Epithelial cell of esophagus (primary cell): ENCODE data around the gene C12orf57.
A peak's percentile ranks its signal among the peaks of the same experiment; 100 is the strongest.

Source experiments
- DNase-seq: peaks from one replicate; pipeline ENCODE4 v3.0.0; 2010; ENCODE audit warnings: low read depth
- H3K4me3 ChIP-seq: 2 replicates; pipeline ENCODE4 v1.5.1; 2011; ENCODE audit warnings: mild to moderate bottlenecking, low read length, control low read depth
- CTCF ChIP-seq: IDR thresholded peaks from 2 replicates; pipeline ENCODE4 v1.5.1; 2011; ENCODE audit warnings: low read depth, mild to moderate bottlenecking, low read length, control low read depth, inconsistent platforms; ENCODE audit not compliant: insufficient read depth; ENCODE audit errors: missing control alignments

C12orf57 gene, protein sequence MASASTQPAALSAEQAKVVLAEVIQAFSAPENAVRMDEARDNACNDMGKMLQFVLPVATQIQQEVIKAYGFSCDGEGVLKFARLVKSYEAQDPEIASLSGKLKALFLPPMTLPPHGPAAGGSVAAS

GRCh38 chr12:6943722-6944380 lies at the start of gene C12orf57, which contains the start of gene RNU7-1:
TSS of gene C12orf57 (plus strand) at chr12:6944022. CDS start at chr12:6944122, 100 bp downstream.
TSS of gene RNU7-1 (plus strand) at chr12:6943816.
- peak; percentile 86 for DNase-seq
- no peak for TF ChIP-seq CTCF
- peak within 1 kb of the TSS; percentile 80 for H3K4me3 ChIP-seq

- TF ChIP-seq CTCF, result no peak
- H3K4me3 ChIP-seq, result no peak overlapping the region
- DNase-seq, result no peak
Observed at GRCh38 chr12:6894321-6894720, 49.5 kb upstream of the C12orf57 start.

GRCh38 chr12:6896846-6897435 lies 46.9 kb upstream of the C12orf57 start:
- H3K4me3 ChIP-seq, result no peak overlapping the region
- DNase-seq, result no peak
- no peak for TF ChIP-seq CTCF

- DNase-seq, result peak; percentile 35
- TF ChIP-seq CTCF, result no peak
- H3K4me3 ChIP-seq, result no peak overlapping the region
Observed at GRCh38 chr12:6899427-6899826, 44.4 kb upstream of the C12orf57 start.

DNA sequence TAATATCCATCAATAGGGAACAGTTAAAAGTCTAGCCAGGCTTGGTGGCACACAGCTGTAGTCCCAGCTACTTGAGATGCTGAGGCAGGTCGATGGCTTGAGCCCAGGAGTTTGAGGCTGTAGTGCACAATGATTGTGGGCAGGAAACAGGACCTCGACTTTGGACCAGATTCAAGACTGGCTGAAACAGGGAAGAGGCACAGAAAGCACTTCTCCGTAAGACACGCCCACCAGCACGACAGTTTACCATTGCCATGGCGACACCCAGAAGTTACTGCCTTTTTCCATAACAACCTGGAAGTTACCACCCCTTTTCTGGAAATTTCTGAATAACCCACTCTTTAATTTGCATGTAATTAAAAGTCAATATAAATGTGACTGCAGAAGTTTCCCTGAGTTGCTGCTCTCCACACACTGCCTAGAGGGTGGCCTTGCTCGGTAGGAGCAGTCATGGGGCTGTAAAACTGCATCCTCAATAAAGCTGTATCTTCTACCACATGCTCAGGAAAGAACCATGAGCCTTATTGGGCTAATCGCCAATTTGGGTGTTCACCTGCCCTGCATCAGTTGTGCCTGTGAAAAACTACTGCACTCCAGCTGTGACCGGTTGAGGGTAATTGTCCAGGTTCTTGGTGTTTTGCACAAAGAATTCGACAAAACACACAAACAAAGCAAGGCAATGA lies 43.8 kb upstream of the C12orf57 start:
- no peak overlapping the region for H3K4me3 ChIP-seq
- TF ChIP-seq CTCF, result no peak
- no peak for DNase-seq

DNA sequence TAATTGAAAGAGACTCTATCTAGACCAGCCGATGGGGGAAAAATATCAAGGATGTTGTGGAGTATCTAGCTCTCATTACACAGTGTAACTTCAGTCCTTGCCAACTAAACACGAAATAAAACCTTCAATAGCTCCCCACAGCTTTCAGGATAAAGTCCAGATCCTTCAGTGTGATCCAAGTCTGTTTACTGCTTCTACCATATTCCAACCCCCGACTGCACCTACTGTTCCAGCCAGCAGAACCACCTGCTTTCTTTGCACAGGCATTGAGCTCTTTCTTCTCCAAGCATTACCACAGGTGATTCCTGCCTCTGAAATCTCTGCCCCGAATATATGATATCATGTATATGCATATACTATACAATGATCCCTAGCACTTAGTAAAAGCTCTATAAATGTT lies 41.4 kb upstream of the C12orf57 start:
- TF ChIP-seq CTCF, result no peak

More for the DNA sequence above, 41.4 kb upstream of the C12orf57 start:
- no peak overlapping the region for H3K4me3 ChIP-seq
- DNase-seq, result no peak
